ENCODE measurements around the gene ZBTB42.
A peak's percentile ranks its signal among the peaks of the same experiment; 100 is the strongest.

The ZBTB42 gene

GRCh38 chr14:104800771-104801519 lies at the start of gene ZBTB42:
TSS of gene ZBTB42 (plus strand) at chr14:104801101. CDS start at chr14:104801198, 97 bp downstream.
- DNase-seq = peak; percentile 39

GRCh38 chr14:104751539-104752422 lies 49.1 kb upstream of the ZBTB42 start:
- no peak for DNase-seq

GRCh38 chr14:104752423-104752734 lies 48.5 kb upstream of the ZBTB42 start:
- DNase-seq = no peak

GRCh38 chr14:104752735-104753527 lies 48.0 kb upstream of the ZBTB42 start, which contains the start of gene SIVA1:
TSS of gene SIVA1 (plus strand) at chr14:104753147. CDS start at chr14:104753202, 55 bp downstream.
- peak; percentile 99 for DNase-seq

- DNase-seq = no peak
Observed at GRCh38 chr14:104753528-104754212, 47.2 kb upstream of the ZBTB42 start.

GRCh38 chr14:104754213-104754851 lies 46.6 kb upstream of the ZBTB42 start:
- DNase-seq = no peak

- no peak for DNase-seq
Observed at GRCh38 chr14:104755621-104756020, 45.3 kb upstream of the ZBTB42 start.

- DNase-seq = no peak
Observed at GRCh38 chr14:104756477-104757237, 44.2 kb upstream of the ZBTB42 start.

- DNase-seq = no peak
Observed at GRCh38 chr14:104757238-104757585, 43.7 kb upstream of the ZBTB42 start.

- DNase-seq = no peak
Observed at GRCh38 chr14:104757681-104758392, 43.1 kb upstream of the ZBTB42 start.

GRCh38 chr14:104758981-104759969 lies 41.6 kb upstream of the ZBTB42 start:
- no peak for DNase-seq

- DNase-seq = no peak
Observed at GRCh38 chr14:104765517-104765916, 35.4 kb upstream of the ZBTB42 start.

- DNase-seq = no peak
Observed at GRCh38 chr14:104766256-104766862, 34.5 kb upstream of the ZBTB42 start.

- no peak for DNase-seq
Observed at GRCh38 chr14:104766863-104767633, 33.9 kb upstream of the ZBTB42 start.

GRCh38 chr14:104767634-104767918 lies 33.3 kb upstream of the ZBTB42 start:
- no peak for DNase-seq

- peak; percentile 79 for DNase-seq
Observed at GRCh38 chr14:104768437-104769323, 32.2 kb upstream of the ZBTB42 start.

Data from NCI-H1105 (cell line).